Suprapubic skin (tissue), 4 donors: ENCODE data around the gene NTN1.

Experiments used
- EP300 ChIP-seq: sonication (generic); formaldehyde crosslinking; IDR thresholded peaks from one replicate; pipeline ENCODE4 v1.6.1; 2017; ENCODE audit warnings: antibody characterized with exemption
- POLR2A ChIP-seq, 2 donors: fragments of 450-650 bp; IDR thresholded peaks; one replicate each; pipeline ENCODE4 v1.6.1; 2017; ENCODE audit warnings: antibody characterized with exemption in 2 of 2, mild to moderate bottlenecking in 2 of 2, moderate library complexity in 2 of 2
- POLR2AphosphoS5 ChIP-seq, 3 donors: sonication (generic); formaldehyde crosslinking; IDR thresholded peaks; one replicate each; pipeline ENCODE4 v1.6.1; 2017; ENCODE audit warnings: antibody characterized with exemption in 3 of 3
- TF ChIP-seq, protein P1 (sequence below), 2 donors: fragments of 200-600 bp in 1 of 2; fragments of 450-650 bp in 1 of 2; sonication (generic) in 1 of 2; IDR thresholded peaks; one replicate each; pipeline ENCODE4 v1.5.1; 2016 to 2019; ENCODE audit warnings: antibody characterized with exemption in 2 of 2, mild to moderate bottlenecking in 1 of 2, moderate library complexity in 1 of 2

DNA sequence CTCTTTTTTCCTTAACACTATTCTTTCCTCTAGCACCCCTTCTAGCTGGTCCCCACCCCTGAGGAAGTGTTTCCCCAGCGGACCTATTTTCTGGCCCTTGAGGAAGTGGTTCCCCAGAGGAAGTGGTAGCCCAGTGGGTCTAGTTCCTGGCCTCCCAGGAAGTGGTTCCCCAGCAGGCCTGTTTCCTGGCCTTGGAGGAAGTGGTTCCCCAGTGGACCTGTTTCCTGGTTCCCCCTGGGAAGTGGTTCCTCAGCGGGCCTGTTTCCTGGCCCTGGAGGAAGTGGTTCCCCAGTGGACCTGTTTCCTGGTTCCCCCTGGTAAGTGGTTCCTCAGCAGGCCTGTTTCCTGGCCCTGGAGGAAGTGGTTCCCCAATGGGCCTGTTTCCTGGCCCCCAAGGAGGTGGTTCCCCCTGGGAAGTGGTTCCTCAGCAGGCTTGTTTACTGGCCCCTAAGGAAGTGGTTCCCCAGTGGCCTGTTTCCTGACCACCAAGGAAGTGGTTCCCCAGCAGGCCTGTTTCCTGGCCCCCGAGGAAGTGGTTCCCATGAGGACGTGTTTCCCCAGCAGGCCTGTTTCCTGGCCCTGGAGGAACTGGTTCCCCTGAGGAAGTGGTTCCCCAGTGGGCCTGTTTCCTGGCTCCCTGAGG is 58.3 kb downstream of the NTN1 start:
- TF ChIP-seq, protein P1, sequence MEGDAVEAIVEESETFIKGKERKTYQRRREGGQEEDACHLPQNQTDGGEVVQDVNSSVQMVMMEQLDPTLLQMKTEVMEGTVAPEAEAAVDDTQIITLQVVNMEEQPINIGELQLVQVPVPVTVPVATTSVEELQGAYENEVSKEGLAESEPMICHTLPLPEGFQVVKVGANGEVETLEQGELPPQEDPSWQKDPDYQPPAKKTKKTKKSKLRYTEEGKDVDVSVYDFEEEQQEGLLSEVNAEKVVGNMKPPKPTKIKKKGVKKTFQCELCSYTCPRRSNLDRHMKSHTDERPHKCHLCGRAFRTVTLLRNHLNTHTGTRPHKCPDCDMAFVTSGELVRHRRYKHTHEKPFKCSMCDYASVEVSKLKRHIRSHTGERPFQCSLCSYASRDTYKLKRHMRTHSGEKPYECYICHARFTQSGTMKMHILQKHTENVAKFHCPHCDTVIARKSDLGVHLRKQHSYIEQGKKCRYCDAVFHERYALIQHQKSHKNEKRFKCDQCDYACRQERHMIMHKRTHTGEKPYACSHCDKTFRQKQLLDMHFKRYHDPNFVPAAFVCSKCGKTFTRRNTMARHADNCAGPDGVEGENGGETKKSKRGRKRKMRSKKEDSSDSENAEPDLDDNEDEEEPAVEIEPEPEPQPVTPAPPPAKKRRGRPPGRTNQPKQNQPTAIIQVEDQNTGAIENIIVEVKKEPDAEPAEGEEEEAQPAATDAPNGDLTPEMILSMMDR (IDR thresholded peaks at IDR 0.05), result no peak
- TF ChIP-seq EP300 (no peak), POLR2A (IDR thresholded peaks at IDR 0.05) (no peak), POLR2AphosphoS5 (IDR thresholded peaks at IDR 0.05) (no peak)
